Stimulated activated CD4-positive, alpha-beta T cell treated with anti-CD3 and anti-CD28 coated beads, Interleukin-4, amount 100 ng/mL, for 48 hours (primary cell): Measurements from ENCODE around the gene TFEB.

ENCODE experiments used
- DNase-seq, 2 donors: peaks; one replicate each; pipeline ENCODE4 v3.0.0-alpha.2; 2020; ENCODE audit warnings: low read depth in 2 of 2

TFEB gene

DNA sequence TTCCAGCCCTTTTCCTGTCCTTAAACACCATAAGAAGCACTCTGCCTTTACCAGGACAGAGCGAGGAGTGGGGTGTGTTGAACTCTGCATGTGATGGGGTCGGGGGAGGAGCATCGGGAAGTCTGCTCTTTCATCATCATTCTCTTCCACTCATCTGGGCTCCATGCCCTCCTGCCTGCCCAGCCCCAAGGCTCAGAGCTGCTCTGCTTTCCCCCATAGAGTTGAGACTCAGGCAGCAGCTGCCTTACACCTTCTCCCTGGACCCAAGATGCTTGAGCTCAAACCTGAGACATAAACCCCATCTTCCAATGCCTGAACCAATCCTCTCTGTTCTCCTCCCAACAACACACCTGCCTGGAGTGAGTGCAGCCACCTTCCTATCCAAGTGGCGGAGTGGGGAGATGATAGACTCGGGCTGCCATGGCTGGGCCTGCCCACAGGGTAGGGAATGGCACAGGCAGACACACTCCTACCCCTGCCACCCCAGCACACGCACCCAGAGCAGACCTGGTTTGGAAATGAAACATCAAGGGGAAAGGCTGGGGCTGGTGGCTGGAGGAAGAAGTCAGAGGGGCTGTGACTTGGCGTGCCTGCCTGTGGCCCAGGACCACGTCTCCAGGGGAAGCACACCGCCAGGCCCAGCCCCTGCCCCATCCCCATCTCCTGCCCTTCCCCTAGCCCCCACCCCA, 28.4 kb downstream of the TFEB start:
- no peak for DNase-seq

DNA sequence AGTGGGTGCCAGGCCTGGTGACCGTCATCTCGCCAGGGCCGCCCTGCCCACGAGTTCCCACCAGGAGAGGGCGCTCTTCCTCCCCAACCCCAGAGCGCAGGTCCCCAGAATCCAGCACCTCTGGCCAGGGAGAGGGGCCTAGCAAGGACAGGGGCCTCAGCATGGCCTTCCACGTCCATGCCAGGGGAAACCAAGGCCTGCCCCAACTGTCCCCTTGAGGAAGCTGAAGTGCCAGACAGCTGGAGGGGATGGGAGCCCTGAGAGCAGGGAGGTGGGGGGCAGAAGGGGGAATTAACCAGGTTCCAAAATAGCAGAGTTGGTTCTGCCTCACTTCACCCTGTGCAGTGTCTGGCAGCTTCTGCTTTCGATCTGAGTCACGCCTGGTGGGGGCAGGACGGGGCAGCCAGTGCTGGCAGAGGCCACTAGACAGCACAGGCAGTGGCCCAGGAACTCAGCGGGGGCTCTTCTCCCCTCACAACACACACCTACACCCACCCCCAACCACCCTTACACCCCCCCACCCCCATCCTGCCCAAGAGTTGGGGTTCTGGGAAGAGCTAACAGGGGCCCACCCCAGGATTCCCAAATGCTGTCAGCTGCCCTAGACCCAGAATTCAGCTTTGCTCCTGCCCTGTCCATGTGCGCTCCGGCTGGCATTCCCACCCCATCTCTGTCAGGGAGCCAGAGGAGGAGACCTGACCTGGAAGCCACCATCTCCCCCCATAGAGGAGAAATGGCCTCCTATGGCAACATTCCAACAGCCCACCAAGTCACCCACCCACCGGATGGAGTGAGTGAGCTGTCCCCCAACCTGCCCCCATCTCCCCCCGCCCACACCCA, 29.2 kb downstream of the TFEB start:
- DNase-seq, result peak; percentile 68 to 72

DNA sequence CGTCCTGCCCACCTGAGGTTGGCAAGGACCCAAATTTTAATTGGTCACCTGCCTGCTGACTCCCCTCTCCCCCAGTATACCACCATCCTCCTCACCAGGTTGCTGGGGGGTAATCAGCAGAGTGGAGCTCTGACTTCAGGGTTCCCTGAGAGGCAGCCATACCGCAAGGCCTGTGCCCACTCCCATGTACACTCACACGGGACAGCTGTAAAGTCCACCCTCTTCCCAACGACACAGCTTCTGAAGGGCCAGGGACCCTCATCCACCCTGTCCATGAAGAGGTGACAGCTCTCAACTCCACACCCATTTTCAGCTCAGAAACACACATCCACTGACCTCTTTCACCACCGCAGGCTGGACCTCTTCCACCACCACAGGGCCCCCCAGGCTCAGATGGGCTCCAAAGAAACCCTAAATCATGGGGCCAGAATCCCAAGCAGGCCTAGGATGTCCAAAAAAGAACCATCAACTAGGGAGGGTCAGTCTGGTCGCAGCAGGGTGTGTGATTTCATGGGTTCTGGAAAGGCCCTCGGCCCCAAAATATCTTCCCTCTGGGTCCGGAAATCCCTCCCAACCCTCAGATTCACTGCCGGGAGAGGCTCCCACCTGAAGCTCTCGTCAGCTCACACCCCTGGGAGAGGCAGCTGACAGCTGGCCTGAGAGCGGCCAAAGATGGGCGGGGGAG, 30.0 kb downstream of the TFEB start:
- DNase-seq, result no peak

DNA sequence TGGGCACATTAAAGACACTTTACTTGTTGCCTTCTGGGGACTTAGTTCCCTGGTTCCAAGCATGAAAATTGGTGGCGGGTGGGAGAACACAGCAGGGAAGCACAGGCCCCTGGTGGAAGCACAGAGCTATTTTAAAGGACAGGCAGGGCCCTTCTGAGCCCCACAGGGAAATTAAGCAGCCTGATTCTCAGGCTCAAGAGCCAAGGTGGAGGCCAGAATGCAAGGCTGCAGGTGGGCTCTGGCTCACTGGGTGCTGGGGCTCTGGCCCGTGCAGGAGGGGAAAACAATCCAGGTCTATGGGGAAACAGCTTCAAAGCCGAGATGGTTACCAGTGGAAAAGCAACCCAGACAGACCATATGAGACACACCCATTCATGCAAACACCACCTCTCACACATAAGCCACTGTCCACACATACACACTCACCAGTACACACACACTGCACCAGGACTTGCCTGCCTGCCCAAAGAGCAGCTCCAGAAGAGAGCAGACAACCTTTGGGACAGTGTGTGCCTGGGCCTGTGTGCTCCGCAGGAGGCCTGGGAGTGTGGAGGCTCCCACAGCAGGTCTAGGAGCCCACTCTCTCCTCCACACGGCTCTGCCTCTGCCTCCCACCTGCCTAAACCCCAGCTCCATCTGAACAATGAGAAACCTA, 30.6 kb downstream of the TFEB start:
- DNase-seq, result no peak

DNA sequence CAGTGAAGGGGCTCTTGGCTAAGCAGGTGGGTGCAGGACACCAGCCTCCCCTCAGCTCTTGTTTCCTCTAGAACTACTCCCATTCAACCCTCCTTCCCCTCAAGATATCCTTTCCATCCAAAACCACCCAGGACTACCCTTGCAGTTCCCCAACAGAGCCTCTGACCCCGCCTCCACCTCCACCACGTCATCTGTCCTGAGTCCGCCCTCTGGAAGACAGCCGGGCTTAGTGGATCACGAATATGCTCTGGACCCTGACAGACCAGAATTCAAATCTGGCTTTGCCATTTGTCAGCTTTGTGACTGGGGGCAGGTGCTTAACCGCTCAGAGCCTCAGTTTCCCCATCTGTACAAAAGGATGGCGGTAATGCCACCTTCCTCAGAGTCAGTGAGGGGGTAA, 31.4 kb downstream of the TFEB start:
- no peak for DNase-seq

DNA sequence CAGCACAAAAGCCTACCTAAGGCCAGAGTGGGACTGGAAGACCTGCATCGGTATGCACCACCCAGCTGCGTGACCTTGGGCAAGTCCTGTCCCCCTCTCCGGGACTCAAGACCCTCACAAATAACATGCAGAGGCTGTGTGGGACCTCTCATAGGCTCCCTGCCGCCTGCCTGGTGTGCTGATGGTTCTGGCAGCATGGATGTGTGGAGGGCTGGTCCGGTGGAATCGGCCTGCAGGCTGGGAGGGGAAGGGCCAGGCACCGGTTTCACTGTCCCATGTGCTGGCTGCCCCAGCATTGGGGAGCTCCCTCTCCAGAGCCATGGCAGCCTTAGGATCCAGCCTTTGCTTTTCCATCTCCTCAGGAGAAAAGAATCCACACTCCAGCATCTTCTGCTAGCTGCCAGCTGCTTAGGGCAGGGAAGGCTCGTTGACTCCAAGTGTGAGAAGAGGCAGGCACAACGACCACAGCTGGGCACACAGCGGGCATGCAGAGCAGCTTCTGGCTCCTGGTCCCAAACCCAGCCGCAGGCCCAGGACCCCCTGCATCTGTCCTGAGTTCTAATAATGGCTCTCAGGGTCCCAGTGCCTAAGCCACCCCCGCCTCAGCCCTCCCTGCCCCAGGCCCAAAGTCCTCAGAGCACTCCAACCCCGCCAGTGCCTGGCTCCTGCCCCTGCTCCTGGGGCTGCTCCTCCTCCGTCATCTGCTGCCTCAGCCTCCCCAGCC, 32.5 kb downstream of the TFEB start:
- DNase-seq, result no peak

DNA sequence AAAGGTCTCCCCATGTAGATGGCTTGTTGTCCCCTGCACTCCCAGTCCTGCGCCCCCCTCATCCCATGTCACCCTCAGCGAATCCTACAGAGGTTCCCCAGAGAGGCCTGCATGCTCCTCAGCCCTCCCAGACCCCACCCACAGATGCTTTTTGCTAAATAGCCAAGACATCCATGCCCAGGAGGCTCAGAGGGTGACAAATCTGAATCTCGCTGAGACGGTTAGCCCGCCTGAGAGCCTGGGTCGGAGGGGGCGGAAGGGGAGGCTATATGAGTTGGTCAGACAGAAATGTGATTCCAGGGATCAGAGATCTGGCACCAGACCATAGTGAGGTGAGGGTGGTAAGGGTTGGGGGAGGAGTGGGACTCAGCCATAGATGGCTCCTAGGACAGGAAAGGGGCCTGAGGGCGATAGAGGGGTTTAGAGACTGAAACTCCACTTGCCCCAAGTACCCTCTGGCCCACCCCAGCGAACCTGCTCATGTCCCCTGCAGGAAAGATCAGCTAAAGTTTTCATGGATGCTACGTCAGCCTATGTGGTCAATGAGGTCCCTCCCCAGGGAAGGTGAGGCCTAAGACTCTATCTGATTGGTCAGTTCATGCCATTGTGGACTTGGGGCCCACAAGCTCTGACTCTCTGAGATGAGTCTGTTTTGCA, 33.2 kb downstream of the TFEB start:
- DNase-seq, result no peak

DNA sequence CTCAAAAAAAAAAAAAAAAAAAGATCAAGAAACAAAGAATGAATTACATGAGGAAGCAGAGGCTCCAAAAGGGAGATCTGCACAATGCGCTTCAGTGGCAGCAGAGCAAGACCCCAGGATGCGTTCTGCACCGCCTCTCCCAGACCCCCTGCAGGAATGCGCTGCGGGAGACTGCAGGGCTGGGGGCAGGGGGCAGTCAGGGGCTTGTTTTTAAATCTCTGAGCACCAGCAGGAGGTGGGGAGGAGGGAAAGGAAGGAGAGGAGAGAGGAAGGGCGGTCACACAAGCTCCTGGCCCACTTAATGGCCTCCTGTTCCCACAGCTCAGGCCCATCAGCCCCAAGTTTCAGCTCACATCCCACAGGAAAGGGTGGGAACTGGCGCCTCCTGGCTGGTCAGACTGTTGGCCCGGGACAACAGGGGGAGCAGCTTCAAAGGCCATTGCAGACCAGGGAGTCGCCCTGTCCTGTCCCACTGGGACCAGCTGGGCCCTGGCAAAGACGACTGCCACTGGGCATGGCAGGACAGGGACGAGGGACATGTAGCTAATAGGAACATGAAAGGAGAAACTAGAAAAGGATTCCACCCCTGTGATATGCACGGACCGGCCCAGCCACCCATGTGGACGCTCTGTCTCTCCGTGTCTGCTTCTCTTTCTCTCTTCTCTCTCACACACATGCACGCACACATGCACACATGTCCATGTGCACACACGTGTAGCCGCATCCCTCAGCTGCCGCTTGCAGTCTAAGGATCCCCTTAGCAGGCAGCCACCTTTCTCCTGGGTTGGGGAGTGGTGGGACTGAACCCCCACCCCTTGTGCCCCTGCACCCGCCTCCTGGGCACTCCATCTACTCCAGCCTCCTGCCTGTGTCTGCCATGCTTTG, 34.7 kb downstream of the TFEB start:
- DNase-seq, result no peak

DNA sequence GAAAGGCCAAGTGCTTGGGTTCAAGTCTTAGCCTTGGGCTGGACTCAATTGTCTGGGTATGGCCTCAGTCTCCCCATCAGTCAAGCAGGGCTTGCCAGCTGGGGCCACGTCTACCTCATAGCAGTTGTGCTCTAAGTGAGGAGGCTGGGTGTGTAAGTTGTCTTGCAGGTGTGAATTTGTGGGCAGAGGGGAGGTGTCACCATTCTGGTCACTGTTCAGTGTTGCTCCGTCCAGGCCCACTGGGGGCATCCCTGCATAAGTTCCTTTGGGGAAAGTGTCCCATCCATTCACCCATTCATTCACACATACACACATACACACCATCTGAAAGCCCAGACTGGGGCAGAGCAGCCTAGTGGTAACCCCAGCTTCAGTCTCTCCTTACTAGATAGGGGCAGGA, 36.3 kb downstream of the TFEB start:
- DNase-seq, result no peak

DNA sequence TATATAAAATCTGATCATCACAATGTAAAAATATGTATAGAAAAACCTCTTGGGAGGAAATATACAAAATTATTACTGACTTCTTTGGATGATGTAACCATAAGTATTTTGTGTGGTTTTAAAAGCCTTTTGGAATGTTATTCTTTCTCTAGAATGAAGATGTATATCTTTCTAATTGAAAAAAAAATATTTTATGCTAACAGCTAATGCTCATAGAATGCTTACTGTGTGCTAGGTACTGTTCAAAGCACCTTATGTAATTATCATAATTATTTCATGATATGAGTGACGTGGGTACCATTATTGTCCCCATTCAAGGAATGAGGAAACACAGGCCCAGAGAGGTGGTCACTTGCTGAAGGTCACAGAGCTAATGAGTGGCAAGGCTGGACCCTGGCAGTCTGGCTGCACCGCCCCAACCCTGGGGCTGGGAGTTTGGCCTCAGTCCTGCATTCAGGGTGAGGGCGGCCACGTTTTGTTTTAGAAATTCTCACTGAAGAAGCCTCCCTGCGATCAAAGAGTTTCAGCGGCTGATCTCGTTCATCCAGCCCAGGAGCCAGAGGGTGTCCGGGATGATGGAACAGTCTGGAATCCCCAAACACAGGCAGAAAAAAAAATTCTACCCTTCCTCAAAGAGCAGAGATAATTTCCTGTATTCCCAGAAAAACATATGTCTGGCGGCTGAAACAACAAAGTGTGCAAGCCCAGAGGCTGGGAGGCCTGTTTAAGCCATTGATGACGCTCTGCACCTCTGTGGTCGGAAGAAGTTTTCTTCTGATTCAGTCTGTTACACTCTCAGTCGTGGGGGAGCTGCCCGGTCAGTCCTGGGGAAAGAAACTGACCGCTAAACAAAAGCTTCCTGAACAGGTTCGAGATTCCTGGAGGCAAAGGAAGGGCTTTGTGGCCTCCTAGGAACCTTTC, 37.3 kb downstream of the TFEB start:
- no peak for DNase-seq

DNA sequence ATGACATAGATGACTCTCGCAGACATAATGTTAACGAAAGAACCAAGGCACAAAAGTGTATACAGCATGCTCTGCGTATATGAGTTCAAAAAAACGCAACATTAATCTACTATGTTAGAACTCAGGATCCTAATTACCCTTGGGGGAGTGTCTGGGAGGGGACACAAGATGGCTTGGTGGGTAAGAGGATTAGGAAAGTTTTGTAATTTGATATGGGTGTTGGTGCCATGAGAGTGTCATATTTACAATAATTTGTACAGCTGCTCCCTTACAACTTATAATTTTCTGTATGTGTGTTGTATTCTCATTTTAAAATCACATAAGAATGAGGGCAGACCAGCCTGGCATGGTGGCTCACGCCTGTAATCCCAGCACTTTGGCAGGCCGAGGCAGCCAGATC, 38.6 kb downstream of the TFEB start:
- no peak for DNase-seq

DNA sequence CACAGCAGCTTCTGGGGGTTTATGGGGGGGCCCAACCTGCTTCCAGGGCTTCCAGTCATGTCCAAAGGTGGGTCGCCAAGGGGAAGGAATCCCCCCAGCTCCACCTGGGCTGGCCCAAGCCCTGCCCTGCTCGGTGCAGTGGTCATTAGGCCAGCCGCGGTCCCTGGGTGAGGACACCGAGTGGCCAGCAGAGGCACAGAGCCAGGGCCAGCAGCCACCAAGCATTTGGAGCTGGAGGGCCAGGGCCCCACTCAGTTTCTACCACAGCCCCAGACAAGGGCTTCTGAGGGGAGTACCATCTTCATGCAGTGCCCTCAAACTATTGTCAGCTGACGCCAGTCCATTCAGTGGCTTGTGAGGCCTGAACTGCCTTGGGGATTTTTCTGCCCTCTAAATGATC, 39.6 kb downstream of the TFEB start:
- no peak for DNase-seq

DNA sequence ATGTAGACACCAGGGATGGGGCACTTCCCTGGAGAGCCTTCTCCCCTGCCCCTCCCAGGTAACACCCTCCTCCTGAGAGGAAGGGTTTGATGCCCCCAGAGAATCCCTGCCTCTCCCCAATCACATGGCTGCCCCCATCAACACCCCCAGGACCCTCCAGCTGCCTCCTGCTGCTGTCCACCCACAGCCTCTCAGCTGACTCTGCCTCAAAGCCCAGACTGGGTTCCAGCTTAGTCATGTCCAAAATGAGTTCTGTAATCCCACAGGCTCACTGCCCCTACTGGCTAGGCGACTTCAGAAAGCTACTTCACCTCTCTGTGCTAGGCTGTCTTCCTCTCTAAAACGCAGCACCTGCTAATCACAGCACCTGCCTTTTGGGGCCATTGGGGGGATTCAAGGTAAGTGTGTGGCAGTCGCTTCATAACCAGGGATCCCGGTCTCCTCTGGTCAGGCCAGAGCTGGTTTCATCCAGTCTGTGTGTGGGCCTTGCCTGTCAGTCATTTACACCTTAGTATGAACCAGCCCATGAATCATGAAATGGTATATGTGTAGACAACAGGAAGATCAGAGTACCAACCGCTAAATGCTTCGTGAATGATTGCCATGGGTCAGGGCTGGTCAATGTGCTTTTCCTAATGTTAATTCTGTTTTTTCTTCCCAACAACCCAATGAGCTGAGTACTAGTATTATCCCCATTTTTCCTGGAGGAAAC, 40.4 kb downstream of the TFEB start:
- no peak for DNase-seq

DNA sequence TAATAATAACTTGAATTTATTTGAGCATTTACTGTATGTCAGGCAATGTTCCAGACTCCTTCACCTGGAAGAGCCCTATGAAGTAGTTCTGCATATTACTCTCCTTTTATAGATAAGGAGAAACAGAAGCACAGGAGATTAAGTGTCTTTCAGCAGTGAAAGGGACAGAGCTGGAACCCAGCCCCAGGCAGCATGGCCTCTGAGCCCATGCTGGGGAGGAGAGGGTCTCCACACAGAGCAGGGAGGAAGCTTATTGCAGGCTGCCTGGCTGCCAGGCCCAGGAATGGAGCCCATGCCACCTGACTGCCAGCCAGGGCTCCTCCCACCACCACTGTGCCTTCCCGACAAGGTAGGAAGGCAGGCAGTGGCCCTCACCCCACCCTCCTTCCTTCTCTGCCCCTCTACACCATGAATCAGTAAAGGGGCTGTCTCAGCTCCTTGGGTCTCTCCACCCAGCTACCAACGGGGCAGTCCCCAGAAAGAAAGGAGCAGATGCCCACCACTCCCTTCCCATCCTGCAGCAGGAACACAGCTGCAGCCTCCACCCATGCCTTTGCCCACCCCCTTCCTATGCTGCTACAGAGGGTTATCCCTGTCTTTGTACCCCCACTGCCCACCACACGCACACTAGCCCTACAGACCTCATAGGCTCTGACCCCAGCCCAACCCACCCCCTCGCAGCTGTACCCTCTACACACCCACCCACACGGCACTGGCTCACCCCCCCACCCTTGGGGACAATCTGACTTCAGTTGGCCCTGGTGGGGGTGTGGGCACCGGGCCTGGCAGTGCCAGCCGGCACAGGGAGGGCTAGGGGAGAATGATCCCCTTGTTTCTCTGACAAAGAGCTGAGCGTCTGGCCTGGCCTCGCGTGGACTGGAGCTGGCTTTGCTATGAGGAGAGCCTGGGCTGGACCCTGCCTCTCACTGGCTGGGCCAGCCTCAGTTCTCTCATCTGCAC, 41.8 kb downstream of the TFEB start:
- no peak for DNase-seq

DNA sequence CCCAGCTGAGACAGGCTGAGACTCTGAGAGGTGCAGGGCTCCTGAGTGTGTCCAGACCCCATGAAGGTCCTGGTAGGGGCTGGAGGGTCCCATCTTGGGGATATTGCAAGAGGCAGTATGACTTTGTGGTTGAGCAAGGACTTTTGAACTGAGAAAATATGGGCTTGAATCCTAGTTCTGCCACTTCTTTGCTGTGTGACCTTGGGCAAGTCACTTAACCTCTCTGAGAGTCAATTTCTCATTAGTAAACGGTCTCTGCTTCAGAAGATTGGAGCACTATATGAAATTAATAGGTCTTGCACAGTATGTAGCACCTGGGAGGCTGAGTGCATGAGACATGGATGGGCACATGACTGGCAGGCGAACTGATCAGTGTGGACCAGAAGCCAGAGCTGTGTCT, 42.7 kb downstream of the TFEB start:
- no peak for DNase-seq

DNA sequence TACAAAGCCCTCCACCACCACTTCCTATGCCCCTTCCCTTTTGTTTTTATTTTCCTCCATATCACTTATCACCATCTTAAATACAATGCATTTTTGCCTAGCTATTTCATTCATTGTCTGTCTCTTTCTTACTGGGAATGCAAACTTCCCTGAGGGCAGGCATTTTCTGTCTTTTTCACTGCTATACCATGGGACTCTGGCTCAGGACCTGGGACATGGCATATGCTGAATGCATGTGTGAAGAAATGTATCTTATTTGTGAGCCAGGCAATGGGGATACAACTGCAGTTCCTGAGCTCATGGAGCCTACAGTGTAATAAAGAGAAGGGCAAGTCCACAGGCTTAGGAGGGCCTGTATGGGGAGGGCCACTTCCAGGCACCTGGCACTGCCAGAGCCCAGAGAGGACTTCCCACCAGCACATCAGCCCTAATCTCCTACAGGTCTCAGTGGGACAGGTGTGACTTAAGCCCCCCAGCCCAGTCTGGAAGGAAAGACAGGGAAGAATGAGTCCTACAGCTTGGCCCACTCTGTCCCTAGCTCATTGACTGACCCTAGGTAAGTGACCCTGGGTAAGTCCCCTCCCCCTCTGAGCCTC, 43.2 kb downstream of the TFEB start:
- no peak for DNase-seq
